Measurements from ENCODE around the gene SLC66A2.

SLC66A2 gene

GRCh38 chr18:79945118-79946042 lies 6.1 kb downstream of the SLC66A2 start:
- Histone ChIP-seq H2AFZ (ENCODE audit: low read length) (no peak overlapping the region), H3K79me2 (ENCODE audit: low read length) (peaks cover 17% of the 10 kb centered on the region; the same call in 1 of the 2 replicates), H3K9me3 (replicated peaks; ENCODE audit: insufficient read depth, low read length) (no peaks in the 10 kb centered on the region), H3K36me3 (replicated peaks; ENCODE audit: insufficient read depth, low read length) (no peaks in the 10 kb centered on the region), H3K9ac (ENCODE audit: low read length) (no peak overlapping the region), H3K27me3 (replicated peaks; ENCODE audit: insufficient read depth, low read length) (no peaks in the 10 kb centered on the region), H3K4me3 (ENCODE audit: low read length) (no peak overlapping the region), H3K9me2 (replicated peaks; ENCODE audit: insufficient read depth, low read length) (no peaks in the 10 kb centered on the region), H3K27ac (ENCODE audit: low read length) (no peak overlapping the region), H3K4me1 (ENCODE audit: low read length) (no peaks in the 10 kb centered on the region), H4K20me1 (ENCODE audit: insufficient read depth, low read length) (no peaks in the 10 kb centered on the region), H3K4me2 (ENCODE audit: low read depth, low read length) (no peak overlapping the region), H3F3A (ENCODE audit: insufficient read depth, low read length) (no peaks in the 10 kb centered on the region)
- DNase-seq = no peak
- TF ChIP-seq CTCF (IDR thresholded peaks at IDR 0.05; ENCODE audit: low read length) = no peak
- no peak for TF ChIP-seq EZH2 (optimal IDR thresholded peaks at IDR 0.05; ENCODE audit: low read depth, low read length)
- no peak for TF ChIP-seq EZH2phosphoT487 (IDR thresholded peaks at IDR 0.05; ENCODE audit: low read length)

DNA sequence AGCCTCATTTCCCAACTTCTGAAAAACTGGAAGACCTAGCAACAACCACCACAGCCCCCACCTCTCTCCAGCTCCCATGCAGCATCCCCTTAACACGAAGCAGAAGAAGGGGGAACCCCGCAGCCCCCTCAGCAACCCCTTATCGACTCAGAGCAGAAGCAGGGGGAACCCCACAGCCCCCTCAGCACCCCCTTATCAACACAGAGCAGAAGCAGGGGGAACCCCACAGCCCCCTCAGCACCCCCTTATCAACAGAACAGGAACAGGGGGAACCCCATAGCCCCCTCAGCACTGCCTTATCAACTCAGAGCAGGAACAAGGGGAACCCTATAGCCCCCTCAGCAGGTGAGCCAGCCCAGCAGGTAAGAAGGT lies 6.7 kb downstream of the SLC66A2 start:
- no peak for TF ChIP-seq EZH2 (optimal IDR thresholded peaks at IDR 0.05; ENCODE audit: low read depth, low read length)
- TF ChIP-seq EZH2phosphoT487 (IDR thresholded peaks at IDR 0.05; ENCODE audit: low read length) = no peak
- TF ChIP-seq CTCF (IDR thresholded peaks at IDR 0.05; ENCODE audit: low read length) = no peak
- Histone ChIP-seq H3F3A (ENCODE audit: insufficient read depth, low read length) (no peaks in the 10 kb centered on the region), H3K4me2 (ENCODE audit: low read depth, low read length) (no peak overlapping the region), H2AFZ (ENCODE audit: low read length) (no peak overlapping the region), H3K9me3 (replicated peaks; ENCODE audit: insufficient read depth, low read length) (no peaks in the 10 kb centered on the region), H3K9me2 (replicated peaks; ENCODE audit: insufficient read depth, low read length) (no peaks in the 10 kb centered on the region), H3K79me2 (ENCODE audit: low read length) (peaks cover 10% of the 10 kb centered on the region; the same call in 1 of the 2 replicates), H3K4me3 (ENCODE audit: low read length) (no peak overlapping the region), H3K36me3 (replicated peaks; ENCODE audit: insufficient read depth, low read length) (no peaks in the 10 kb centered on the region), H3K27me3 (replicated peaks; ENCODE audit: insufficient read depth, low read length) (no peaks in the 10 kb centered on the region), H4K20me1 (ENCODE audit: insufficient read depth, low read length) (no peaks in the 10 kb centered on the region), H3K27ac (ENCODE audit: low read length) (no peak overlapping the region), H3K9ac (ENCODE audit: low read length) (no peak overlapping the region), H3K4me1 (ENCODE audit: low read length) (no peaks in the 10 kb centered on the region)
- DNase-seq = no peak

- Histone ChIP-seq H3K36me3 (replicated peaks; ENCODE audit: insufficient read depth, low read length) (no peaks in the 10 kb centered on the region), H3F3A (ENCODE audit: insufficient read depth, low read length) (no peaks in the 10 kb centered on the region), H3K27ac (ENCODE audit: low read length) (no peak overlapping the region), H3K79me2 (ENCODE audit: low read length) (peaks cover 8% of the 10 kb centered on the region; the same call in 1 of the 2 replicates), H3K9ac (ENCODE audit: low read length) (no peak overlapping the region), H3K9me2 (replicated peaks; ENCODE audit: insufficient read depth, low read length) (no peaks in the 10 kb centered on the region), H3K4me1 (ENCODE audit: low read length) (no peaks in the 10 kb centered on the region), H2AFZ (ENCODE audit: low read length) (no peak overlapping the region), H4K20me1 (ENCODE audit: insufficient read depth, low read length) (no peaks in the 10 kb centered on the region), H3K4me3 (ENCODE audit: low read length) (no peak overlapping the region), H3K27me3 (replicated peaks; ENCODE audit: insufficient read depth, low read length) (no peaks in the 10 kb centered on the region), H3K4me2 (ENCODE audit: low read depth, low read length) (no peak overlapping the region), H3K9me3 (replicated peaks; ENCODE audit: insufficient read depth, low read length) (no peaks in the 10 kb centered on the region)
- no peak for TF ChIP-seq EZH2 (optimal IDR thresholded peaks at IDR 0.05; ENCODE audit: low read depth, low read length)
- no peak for TF ChIP-seq EZH2phosphoT487 (IDR thresholded peaks at IDR 0.05; ENCODE audit: low read length)
- TF ChIP-seq CTCF (IDR thresholded peaks at IDR 0.05; ENCODE audit: low read length) = no peak
- no peak for DNase-seq
These were observed 7.2 kb downstream of the SLC66A2 start for GRCh38 chr18:79944126-79944731.

Data from MM.1S (cell line).